Transverse colon (tissue), 4 donors: ENCODE measurements around the gene ZNF385B.

Experiments used
- POLR2AphosphoS5 ChIP-seq, 3 donors: sonication (generic); formaldehyde crosslinking; IDR thresholded peaks; one replicate each; pipeline ENCODE4 v1.6.1; 2016; ENCODE audit warnings: antibody characterized with exemption in 3 of 3
- TF ChIP-seq, protein P1 (sequence below), 5 experiments: fragments of 200-600 bp in 3 of 5; fragments of 450-650 bp in 2 of 5; sonication (generic) in 3 of 5; IDR thresholded peaks; 1 replicate in 2 of 5; 2 replicates in 3 of 5; pipeline ENCODE4 v1.5.1; 2016 to 2017; ENCODE audit warnings: antibody characterized with exemption in 5 of 5, inconsistent platforms in 3 of 5, mild to moderate bottlenecking in 2 of 5, moderate library complexity in 1 of 5

DNA sequence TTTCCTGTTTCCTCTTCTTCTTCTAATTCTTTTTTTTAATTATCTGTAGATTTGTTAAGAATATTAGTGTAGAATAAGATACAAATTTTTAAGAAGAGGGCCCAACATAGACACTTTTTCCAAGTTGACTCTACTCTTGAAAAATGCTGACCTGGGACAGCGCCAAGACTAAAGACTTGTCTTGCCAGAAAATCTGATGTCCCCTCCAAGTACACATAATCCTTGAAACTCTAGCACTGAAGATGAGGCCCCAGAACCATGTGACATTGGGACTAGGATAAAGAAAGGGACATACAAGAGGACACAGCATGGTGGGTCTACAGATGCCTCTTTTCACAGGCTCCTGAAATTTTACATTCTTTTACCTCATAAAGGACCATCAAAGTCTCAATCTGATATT is 325.2 kb downstream of the ZNF385B start:
- TF ChIP-seq, protein P1, sequence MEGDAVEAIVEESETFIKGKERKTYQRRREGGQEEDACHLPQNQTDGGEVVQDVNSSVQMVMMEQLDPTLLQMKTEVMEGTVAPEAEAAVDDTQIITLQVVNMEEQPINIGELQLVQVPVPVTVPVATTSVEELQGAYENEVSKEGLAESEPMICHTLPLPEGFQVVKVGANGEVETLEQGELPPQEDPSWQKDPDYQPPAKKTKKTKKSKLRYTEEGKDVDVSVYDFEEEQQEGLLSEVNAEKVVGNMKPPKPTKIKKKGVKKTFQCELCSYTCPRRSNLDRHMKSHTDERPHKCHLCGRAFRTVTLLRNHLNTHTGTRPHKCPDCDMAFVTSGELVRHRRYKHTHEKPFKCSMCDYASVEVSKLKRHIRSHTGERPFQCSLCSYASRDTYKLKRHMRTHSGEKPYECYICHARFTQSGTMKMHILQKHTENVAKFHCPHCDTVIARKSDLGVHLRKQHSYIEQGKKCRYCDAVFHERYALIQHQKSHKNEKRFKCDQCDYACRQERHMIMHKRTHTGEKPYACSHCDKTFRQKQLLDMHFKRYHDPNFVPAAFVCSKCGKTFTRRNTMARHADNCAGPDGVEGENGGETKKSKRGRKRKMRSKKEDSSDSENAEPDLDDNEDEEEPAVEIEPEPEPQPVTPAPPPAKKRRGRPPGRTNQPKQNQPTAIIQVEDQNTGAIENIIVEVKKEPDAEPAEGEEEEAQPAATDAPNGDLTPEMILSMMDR (IDR thresholded peaks at IDR 0.05) = no peak
- no peak for TF ChIP-seq POLR2AphosphoS5 (IDR thresholded peaks at IDR 0.05)
